Brain microvascular endothelial cell (primary cell): Measurements from ENCODE around the gene R3HDM4.

Experiments
- DNase-seq: peaks from one replicate; pipeline ENCODE4 v3.0.0-alpha.2; 2020
- H3K27ac ChIP-seq: fragments of 250-450 bp; sonication (Bioruptor Pico); 2 replicates; pipeline ENCODE4 v1.5.1; 2020; ENCODE audit warnings: mild to moderate bottlenecking, moderate library complexity
- H3K27me3 ChIP-seq: fragments of 250-450 bp; sonication (Bioruptor Pico); replicated peaks from 2 replicates; pipeline ENCODE4 v1.5.1; 2020; ENCODE audit warnings: mild to moderate bottlenecking
- H3K36me3 ChIP-seq: fragments of 250-450 bp; sonication (Bioruptor Pico); replicated peaks from 2 replicates; pipeline ENCODE4 v1.5.1; 2020; ENCODE audit warnings: mild to moderate bottlenecking
- H3K4me3 ChIP-seq: 2 replicates; pipeline ENCODE4 v1.5.1; 2011; ENCODE audit warnings: low read depth, mild to moderate bottlenecking, control low read depth, low read length, moderate library complexity
- in situ Hi-C: cut with HindIII; loops from 2 replicates; pipeline ENCODE4 v1.10.0; 2017; ENCODE audit warnings: low sequenced_read_pairs, low pct_ligation_motif_present
- TF ChIP-seq, protein P1 (sequence below): IDR thresholded peaks from 2 replicates; pipeline ENCODE4 v1.5.1; 2011; ENCODE audit warnings: low read depth, mild to moderate bottlenecking, moderate library complexity, low read length, control low read depth, inconsistent platforms; ENCODE audit errors: missing control alignments

Gene R3HDM4

GRCh38 chr19:868458-869244 is 44.4 kb downstream of the R3HDM4 start:
- Histone ChIP-seq H3K4me3 (no peak overlapping the region), H3K27me3 (no peaks in the 10 kb centered on the region), H3K36me3 (peaks cover 32% of the 10 kb centered on the region), H3K27ac (no peak overlapping the region)
- TF ChIP-seq, protein P1, sequence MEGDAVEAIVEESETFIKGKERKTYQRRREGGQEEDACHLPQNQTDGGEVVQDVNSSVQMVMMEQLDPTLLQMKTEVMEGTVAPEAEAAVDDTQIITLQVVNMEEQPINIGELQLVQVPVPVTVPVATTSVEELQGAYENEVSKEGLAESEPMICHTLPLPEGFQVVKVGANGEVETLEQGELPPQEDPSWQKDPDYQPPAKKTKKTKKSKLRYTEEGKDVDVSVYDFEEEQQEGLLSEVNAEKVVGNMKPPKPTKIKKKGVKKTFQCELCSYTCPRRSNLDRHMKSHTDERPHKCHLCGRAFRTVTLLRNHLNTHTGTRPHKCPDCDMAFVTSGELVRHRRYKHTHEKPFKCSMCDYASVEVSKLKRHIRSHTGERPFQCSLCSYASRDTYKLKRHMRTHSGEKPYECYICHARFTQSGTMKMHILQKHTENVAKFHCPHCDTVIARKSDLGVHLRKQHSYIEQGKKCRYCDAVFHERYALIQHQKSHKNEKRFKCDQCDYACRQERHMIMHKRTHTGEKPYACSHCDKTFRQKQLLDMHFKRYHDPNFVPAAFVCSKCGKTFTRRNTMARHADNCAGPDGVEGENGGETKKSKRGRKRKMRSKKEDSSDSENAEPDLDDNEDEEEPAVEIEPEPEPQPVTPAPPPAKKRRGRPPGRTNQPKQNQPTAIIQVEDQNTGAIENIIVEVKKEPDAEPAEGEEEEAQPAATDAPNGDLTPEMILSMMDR = no peak
- in situ Hi-C loops = no loop called here
- no peak for DNase-seq

DNA sequence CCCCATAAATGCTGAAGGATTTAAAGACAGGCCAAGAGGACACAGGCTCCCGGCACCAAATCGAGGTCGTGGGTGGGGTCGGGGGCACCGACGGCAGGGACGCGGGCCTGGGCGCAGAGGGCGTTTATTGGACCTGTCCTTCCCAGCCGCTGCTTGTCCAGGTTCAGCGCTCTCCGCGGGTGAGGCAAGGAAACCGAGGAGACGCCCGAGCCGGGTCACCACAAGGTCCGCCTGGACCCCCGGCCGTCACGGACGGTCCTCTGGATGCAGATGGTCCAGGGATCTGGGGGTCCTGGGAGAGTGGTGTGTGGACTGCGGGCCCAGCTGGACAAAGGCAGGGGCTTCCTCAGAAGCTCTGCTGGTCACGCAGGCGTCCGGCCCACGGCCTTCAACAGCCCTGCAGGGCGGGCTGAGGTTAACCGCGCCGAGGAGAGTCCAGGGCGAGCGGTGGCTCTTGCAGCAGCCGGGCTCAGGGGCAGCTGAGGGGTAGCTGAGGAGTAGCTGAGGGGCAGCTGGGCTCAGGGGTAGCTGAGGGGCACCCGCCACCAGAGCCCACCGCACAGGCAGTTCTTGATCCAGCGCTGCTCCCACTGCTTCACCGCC is 45.1 kb downstream of the R3HDM4 start:
- Histone ChIP-seq H3K27me3 (no peaks in the 10 kb centered on the region), H3K27ac (no peak overlapping the region), H3K36me3 (peaks cover 29% of the 10 kb centered on the region), H3K4me3 (no peak overlapping the region)
- DNase-seq = no peak
- TF ChIP-seq, protein P1 = no peak
- in situ Hi-C loops = no loop called here

DNA sequence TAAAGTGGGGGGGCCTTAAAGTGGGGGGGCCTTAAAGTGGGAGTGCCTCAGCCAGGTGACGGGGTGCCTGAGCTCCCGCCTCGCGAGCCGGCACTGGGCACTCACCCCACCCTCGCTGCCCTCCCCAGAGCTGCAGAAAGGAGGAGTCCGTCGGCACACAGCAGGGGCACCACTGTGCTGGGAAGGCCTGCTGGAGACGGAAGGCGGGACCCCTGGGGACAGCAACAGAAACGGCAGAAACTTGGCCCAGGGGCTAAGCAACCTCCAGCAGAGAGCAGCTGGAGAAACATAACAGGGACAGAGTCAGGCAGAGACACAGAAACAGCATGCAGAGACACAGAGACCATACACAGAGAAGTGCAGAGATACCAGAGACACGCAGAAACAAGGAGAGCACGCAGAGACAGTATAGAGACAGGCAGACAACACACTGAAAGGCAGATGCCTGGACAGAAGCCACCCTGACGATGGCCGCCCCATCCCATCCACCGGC is 45.7 kb downstream of the R3HDM4 start:
- H3K27me3 ChIP-seq = no peaks in the 10 kb centered on the region
- TF ChIP-seq, protein P1 = no peak
- no peak overlapping the region for H3K27ac ChIP-seq
- no peak for DNase-seq
- in situ Hi-C loops = no loop called here
- H3K36me3 ChIP-seq = peaks cover 29% of the 10 kb centered on the region
- H3K4me3 ChIP-seq = no peak overlapping the region

- in situ Hi-C loops = no loop called here
- TF ChIP-seq, protein P1 = no peak
- DNase-seq = no peak
- no peak overlapping the region for H3K4me3 ChIP-seq
- peaks cover 25% of the 10 kb centered on the region for H3K36me3 ChIP-seq
- H3K27me3 ChIP-seq = no peaks in the 10 kb centered on the region
- H3K27ac ChIP-seq = no peak overlapping the region
Measured at GRCh38 chr19:866769-867300, 46.2 kb downstream of the R3HDM4 start.

- no peak overlapping the region for H3K4me3 ChIP-seq
- no peak for DNase-seq
- TF ChIP-seq, protein P1 = no peak
- in situ Hi-C loops = no loop called here
- peaks cover 8% of the 10 kb centered on the region for H3K36me3 ChIP-seq
- no peak overlapping the region for H3K27ac ChIP-seq
- H3K27me3 ChIP-seq = peaks cover 4% of the 10 kb centered on the region
Measured at GRCh38 chr19:863315-863620, 49.8 kb downstream of the R3HDM4 start.
